WTC11 (cell line): ENCODE results near the gene SH2D3C.

Source experiments
- ESRRA ChIP-seq: sonication (generic); formaldehyde crosslinking; IDR thresholded peaks from 2 replicates; pipeline ENCODE4 v1.8.1; 2022; ENCODE audit warnings: mild to moderate bottlenecking, missing genetic modification reagents, borderline replicate concordance
- TF ChIP-seq, protein P1 (sequence below): fragments of 200-600 bp; IDR thresholded peaks from 2 replicates; pipeline ENCODE4 v1.8.0; 2022; ENCODE audit warnings: antibody characterized with exemption

GRCh38 chr9:127815512-127816361 is 37.3 kb upstream of the SH2D3C start:
- TF ChIP-seq, protein P1, sequence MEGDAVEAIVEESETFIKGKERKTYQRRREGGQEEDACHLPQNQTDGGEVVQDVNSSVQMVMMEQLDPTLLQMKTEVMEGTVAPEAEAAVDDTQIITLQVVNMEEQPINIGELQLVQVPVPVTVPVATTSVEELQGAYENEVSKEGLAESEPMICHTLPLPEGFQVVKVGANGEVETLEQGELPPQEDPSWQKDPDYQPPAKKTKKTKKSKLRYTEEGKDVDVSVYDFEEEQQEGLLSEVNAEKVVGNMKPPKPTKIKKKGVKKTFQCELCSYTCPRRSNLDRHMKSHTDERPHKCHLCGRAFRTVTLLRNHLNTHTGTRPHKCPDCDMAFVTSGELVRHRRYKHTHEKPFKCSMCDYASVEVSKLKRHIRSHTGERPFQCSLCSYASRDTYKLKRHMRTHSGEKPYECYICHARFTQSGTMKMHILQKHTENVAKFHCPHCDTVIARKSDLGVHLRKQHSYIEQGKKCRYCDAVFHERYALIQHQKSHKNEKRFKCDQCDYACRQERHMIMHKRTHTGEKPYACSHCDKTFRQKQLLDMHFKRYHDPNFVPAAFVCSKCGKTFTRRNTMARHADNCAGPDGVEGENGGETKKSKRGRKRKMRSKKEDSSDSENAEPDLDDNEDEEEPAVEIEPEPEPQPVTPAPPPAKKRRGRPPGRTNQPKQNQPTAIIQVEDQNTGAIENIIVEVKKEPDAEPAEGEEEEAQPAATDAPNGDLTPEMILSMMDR: no peak
- TF ChIP-seq ESRRA (CRISPR knock-in tag): no peak
